GM21528 (cell line): Measurements from ENCODE around the gene KRT16.
"Not testable (repeated sequence)": the region's sequence is repeated elsewhere in the genome, so short reads cannot be mapped to it uniquely, and the experiment has no call there.

Experiments used
- ATAC-seq: cut with Tn5 transposase; IDR thresholded peaks from one replicate; pipeline ENCODE4 v1.9.1; 2021; ENCODE audit warnings: mild to moderate bottlenecking, moderate library complexity; ENCODE audit not compliant: unreplicated experiment, low FRiP score

KRT16 gene

GRCh38 chr17:41617698-41618097 lies 5.1 kb upstream of the KRT16 start:
- ATAC-seq, result no peak

- no peak for ATAC-seq
Measured at GRCh38 chr17:41617136-41617535, 4.6 kb upstream of the KRT16 start.

GRCh38 chr17:41616486-41616885 lies 3.9 kb upstream of the KRT16 start:
- not testable (repeated sequence) for ATAC-seq

- ATAC-seq, result no peak
Measured at GRCh38 chr17:41615454-41615853, 2.9 kb upstream of the KRT16 start.

- ATAC-seq, result not testable (repeated sequence)
Measured at GRCh38 chr17:41614767-41615166, 2.2 kb upstream of the KRT16 start.

- ATAC-seq, result no peak
Measured at GRCh38 chr17:41614098-41614497, 1.5 kb upstream of the KRT16 start.

- ATAC-seq, result no peak
Measured at GRCh38 chr17:41613277-41614082, 913 bp upstream of the KRT16 start.

- ATAC-seq, result no peak
Measured at GRCh38 chr17:41610965-41611640, 1.5 kb downstream of the KRT16 start.

GRCh38 chr17:41610061-41610517 lies 2.5 kb downstream of the KRT16 start:
- not testable (repeated sequence) for ATAC-seq

- ATAC-seq, result not testable (repeated sequence)
Measured at GRCh38 chr17:41606930-41607329, 5.6 kb downstream of the KRT16 start.

GRCh38 chr17:41602524-41602923 lies 10.0 kb downstream of the KRT16 start:
- ATAC-seq, result no peak

- ATAC-seq, result no peak
Measured at GRCh38 chr17:41600318-41600717, 12.2 kb downstream of the KRT16 start.

- ATAC-seq, result no peak
Measured at GRCh38 chr17:41599680-41600079, 12.9 kb downstream of the KRT16 start.

GRCh38 chr17:41595585-41595984 lies 17.0 kb downstream of the KRT16 start:
- ATAC-seq, result no peak

- ATAC-seq, result no peak
Measured at GRCh38 chr17:41594363-41594915, 18.1 kb downstream of the KRT16 start.

- ATAC-seq, result no peak
Measured at GRCh38 chr17:41593306-41593981, 19.1 kb downstream of the KRT16 start.

GRCh38 chr17:41592601-41593305 lies 19.8 kb downstream of the KRT16 start:
- ATAC-seq, result no peak

- ATAC-seq, result no peak
Measured at GRCh38 chr17:41589301-41589700, 23.3 kb downstream of the KRT16 start.

- no peak for ATAC-seq
Measured at GRCh38 chr17:41588126-41588810, 24.3 kb downstream of the KRT16 start.
